MM.1S (cell line): ENCODE measurements around the gene COL2A1.
A peak's percentile ranks its signal among the peaks of the same experiment; 100 is the strongest.

ENCODE experiments used
- DNase-seq: peaks from one replicate; pipeline ENCODE4 v3.0.0-alpha.2; 2015
- H2AFZ ChIP-seq: fragments of 300-600 bp; sonication (generic); 2 replicates; pipeline ENCODE4 v1.6.0; 2016; ENCODE audit warnings: antibody characterized with exemption, low read length
- H3F3A ChIP-seq: fragments of 300-600 bp; sonication (generic); 2 replicates; pipeline ENCODE4 v1.6.1; 2016; ENCODE audit warnings: mild to moderate bottlenecking, antibody characterized with exemption, low read length, moderate library complexity, mixed read lengths; ENCODE audit not compliant: insufficient read depth
- H3K27ac ChIP-seq: fragments of 300-600 bp; sonication (generic); 2 replicates; pipeline ENCODE4 v1.5.1; 2016; ENCODE audit warnings: mild to moderate bottlenecking, low read length
- H3K27me3 ChIP-seq: fragments of 300-600 bp; sonication (generic); replicated peaks from 2 replicates; pipeline ENCODE4 v1.6.0; 2016; ENCODE audit warnings: low read length; ENCODE audit not compliant: insufficient read depth
- H3K36me3 ChIP-seq: fragments of 300-600 bp; sonication (generic); replicated peaks from 2 replicates; pipeline ENCODE4 v1.6.1; 2016; ENCODE audit warnings: mild to moderate bottlenecking, low read length, mixed read lengths; ENCODE audit not compliant: insufficient read depth
- H3K4me1 ChIP-seq: fragments of 300-600 bp; sonication (generic); 2 replicates; pipeline ENCODE4 v1.6.1; 2016; ENCODE audit warnings: low read length, mixed read lengths
- H3K4me2 ChIP-seq: fragments of 300-600 bp; sonication (generic); 2 replicates; pipeline ENCODE4 v1.6.0; 2016; ENCODE audit warnings: low read depth, low read length
- H3K4me3 ChIP-seq: fragments of 300-600 bp; sonication (generic); 2 replicates; pipeline ENCODE4 v1.5.1; 2016; ENCODE audit warnings: low read length, mixed read lengths
- H3K79me2 ChIP-seq: fragments of 300-600 bp; sonication (generic); 2 replicates; pipeline ENCODE4 v1.6.1; 2016; ENCODE audit warnings: mixed run types, low read length, mixed read lengths
- H3K9ac ChIP-seq: fragments of 300-600 bp; sonication (generic); 2 replicates; pipeline ENCODE4 v1.6.1; 2016; ENCODE audit warnings: low read length, mixed read lengths
- H3K9me2 ChIP-seq: fragments of 300-600 bp; sonication (generic); replicated peaks from 2 replicates; pipeline ENCODE4 v1.6.1; 2016; ENCODE audit warnings: mild to moderate bottlenecking, low read length, mixed read lengths; ENCODE audit not compliant: insufficient read depth
- H3K9me3 ChIP-seq: fragments of 300-600 bp; sonication (generic); replicated peaks from 2 replicates; pipeline ENCODE4 v1.6.1; 2016; ENCODE audit warnings: mild to moderate bottlenecking, low read length, mixed read lengths; ENCODE audit not compliant: insufficient read depth
- H4K20me1 ChIP-seq: fragments of 300-600 bp; sonication (generic); 2 replicates; pipeline ENCODE4 v1.6.1; 2016; ENCODE audit warnings: mild to moderate bottlenecking, low read length, moderate library complexity, mixed read lengths; ENCODE audit not compliant: insufficient read depth
- CTCF ChIP-seq: fragments of 300-600 bp; sonication (generic); IDR thresholded peaks from 2 replicates; pipeline ENCODE4 v1.5.1; 2016; ENCODE audit warnings: antibody characterized with exemption, low read length, mixed read lengths
- EZH2 ChIP-seq: fragments of 300-600 bp; sonication (generic); optimal IDR thresholded peaks from 2 replicates; pipeline ENCODE3; 2017; ENCODE audit warnings: low read depth, mild to moderate bottlenecking, antibody characterized with exemption, low read length, mixed read lengths
- EZH2phosphoT487 ChIP-seq: fragments of 300-600 bp; sonication (generic); IDR thresholded peaks from 2 replicates; pipeline ENCODE4 v1.6.1; 2018; ENCODE audit warnings: antibody characterized with exemption, low read length

Gene COL2A1

GRCh38 chr12:47990351-47991105 lies 13.7 kb downstream of the COL2A1 start:
- no peaks in the 10 kb centered on the region for H3K9me2 ChIP-seq
- no peak overlapping the region for H3K4me3 ChIP-seq
- no peaks in the 10 kb centered on the region for H3K27me3 ChIP-seq
- H3K27ac ChIP-seq = no peak overlapping the region
- H4K20me1 ChIP-seq = no peaks in the 10 kb centered on the region
- H3F3A ChIP-seq = no peaks in the 10 kb centered on the region
- H3K9ac ChIP-seq = no peak overlapping the region
- H2AFZ ChIP-seq = no peak overlapping the region
- peak; percentile 12 for DNase-seq
- no peaks in the 10 kb centered on the region for H3K4me1 ChIP-seq
- H3K36me3 ChIP-seq = no peaks in the 10 kb centered on the region
- no peaks in the 10 kb centered on the region for H3K9me3 ChIP-seq
- no peaks in the 10 kb centered on the region for H3K79me2 ChIP-seq
- TF ChIP-seq CTCF (no peak), EZH2phosphoT487 (no peak), EZH2 (no peak)
- H3K4me2 ChIP-seq = no peak overlapping the region

- no peak overlapping the region for H3K27ac ChIP-seq
- H4K20me1 ChIP-seq = no peaks in the 10 kb centered on the region
- DNase-seq = no peak
These were observed 14.6 kb downstream of the COL2A1 start for GRCh38 chr12:47989666-47990065.

DNA sequence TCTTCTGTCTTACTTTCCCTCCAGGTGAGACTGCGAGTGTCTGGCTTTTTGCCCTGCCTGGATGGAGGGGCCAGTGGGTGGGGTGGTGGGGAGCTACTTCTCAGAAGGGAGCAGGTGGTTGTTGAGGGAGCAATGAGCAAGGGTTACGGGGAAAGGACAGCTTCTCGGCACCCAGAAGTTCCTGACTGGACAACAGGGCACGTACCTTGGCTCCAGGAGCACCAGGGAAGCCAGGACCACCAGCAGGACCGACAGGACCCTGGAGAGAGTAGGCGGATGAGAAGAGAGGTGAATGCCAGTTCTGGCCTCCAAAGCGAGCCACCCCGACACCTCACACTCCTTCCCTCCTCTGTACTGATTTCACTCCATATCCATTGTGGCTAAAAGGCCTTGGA lies 15.3 kb downstream of the COL2A1 start:
- no peaks in the 10 kb centered on the region for H3K4me1 ChIP-seq
- no peak overlapping the region for H3K4me2 ChIP-seq
- H3K9ac ChIP-seq = no peak overlapping the region
- H3K27ac ChIP-seq = no peak overlapping the region
- H3K27me3 ChIP-seq = no peaks in the 10 kb centered on the region
- no peaks in the 10 kb centered on the region for H3K36me3 ChIP-seq
- no peak overlapping the region for H3K4me3 ChIP-seq
- no peaks in the 10 kb centered on the region for H3K79me2 ChIP-seq
- no peaks in the 10 kb centered on the region for H4K20me1 ChIP-seq
- H2AFZ ChIP-seq = no peak overlapping the region
- H3K9me2 ChIP-seq = no peaks in the 10 kb centered on the region
- no peaks in the 10 kb centered on the region for H3F3A ChIP-seq
- no peak for TF ChIP-seq EZH2phosphoT487
- no peak for TF ChIP-seq CTCF
- no peak for TF ChIP-seq EZH2
- no peak for DNase-seq
- H3K9me3 ChIP-seq = no peaks in the 10 kb centered on the region

More at GRCh38 chr12:47989666-47990065, 14.6 kb downstream of the COL2A1 start:
- no peak for TF ChIP-seq EZH2phosphoT487
- no peak for TF ChIP-seq CTCF
- TF ChIP-seq EZH2 = no peak
- Histone ChIP-seq H3K4me1 (no peaks in the 10 kb centered on the region), H3K9ac (no peak overlapping the region), H3K9me2 (no peaks in the 10 kb centered on the region), H3K9me3 (no peaks in the 10 kb centered on the region), H3K36me3 (no peaks in the 10 kb centered on the region), H3K79me2 (no peaks in the 10 kb centered on the region), H3K27me3 (no peaks in the 10 kb centered on the region), H3K4me3 (no peak overlapping the region), H2AFZ (no peak overlapping the region), H3K4me2 (no peak overlapping the region), H3F3A (no peaks in the 10 kb centered on the region)
